Karpas-422 (cell line): ENCODE measurements around the gene LCA5. TPM values are rescaled to one million over a fixed set of nuclear protein-coding genes. Genes with fewer than 3 reads are reported as not detected.
"Not testable (repeated sequence)": the region's sequence is repeated elsewhere in the genome, so short reads cannot be mapped to it uniquely, and the experiment has no call there.

Experiments used
- DNase-seq: peaks from one replicate; pipeline ENCODE4 v3.0.0-alpha.2; 2015
- H2AFZ ChIP-seq: fragments of 200-600 bp; sonication (generic); 2 replicates; pipeline ENCODE4 v1.6.1; 2014; ENCODE audit warnings: antibody characterized with exemption, low read length, mixed read lengths
- H3K27ac ChIP-seq: fragments of 200-600 bp; sonication (generic); 2 replicates; pipeline ENCODE4 v1.5.1; 2014; ENCODE audit warnings: mild to moderate bottlenecking, low read length, moderate library complexity
- H3K27me3 ChIP-seq: fragments of 200-600 bp; sonication (generic); 2 replicates; pipeline ENCODE4 v1.6.1; 2014; ENCODE audit warnings: low read length, mixed read lengths
- H3K36me3 ChIP-seq: fragments of 200-600 bp; sonication (generic); 2 replicates; pipeline ENCODE4 v1.6.1; 2014; ENCODE audit warnings: low read length, mixed read lengths; ENCODE audit not compliant: insufficient read depth
- H3K4me1 ChIP-seq: fragments of 200-600 bp; sonication (generic); 2 replicates; pipeline ENCODE4 v1.6.1; 2014; ENCODE audit warnings: mild to moderate bottlenecking, low read length, mixed read lengths
- H3K4me2 ChIP-seq: fragments of 200-600 bp; sonication (generic); 2 replicates; pipeline ENCODE4 v1.6.1; 2014; ENCODE audit warnings: low read length, low read depth, mild to moderate bottlenecking; ENCODE audit not compliant: poor library complexity, severe bottlenecking
- H3K4me3 ChIP-seq: fragments of 200-600 bp; sonication (generic); 2 replicates; pipeline ENCODE4 v1.5.1; 2014; ENCODE audit warnings: mild to moderate bottlenecking, antibody characterized with exemption, low read length, mixed read lengths
- H3K79me2 ChIP-seq: fragments of 200-600 bp; sonication (generic); 2 replicates; pipeline ENCODE4 v1.6.1; 2014; ENCODE audit warnings: mild to moderate bottlenecking, low read length, mixed read lengths
- H3K9ac ChIP-seq: fragments of 200-600 bp; sonication (generic); 2 replicates; pipeline ENCODE4 v1.6.0; 2014; ENCODE audit warnings: low read length
- H3K9me2 ChIP-seq: fragments of 200-600 bp; sonication (generic), shearing (Covaris generic); replicated peaks from 2 replicates; pipeline ENCODE4 v1.6.0; 2014; ENCODE audit warnings: mild to moderate bottlenecking, low read length, moderate library complexity; ENCODE audit not compliant: insufficient read depth
- H3K9me3 ChIP-seq: fragments of 300-700, 200-600 bp; sonication (generic); 2 replicates; pipeline ENCODE4 v1.6.1; 2014; ENCODE audit warnings: low read length, mixed read lengths
- H4K20me1 ChIP-seq: fragments of 200-600 bp; sonication (generic); 2 replicates; pipeline ENCODE4 v1.6.1; 2014; ENCODE audit warnings: mild to moderate bottlenecking, antibody characterized with exemption, low read length, low read depth; ENCODE audit not compliant: insufficient read depth
- total RNA-seq: library from RNA; depleted of rRNA; stranded (reverse); fragments of >200 nt; shearing (Covaris generic); gene quantifications from 2 replicates; pipeline ENCODE4 v1.2.3, GENCODE V29; 2014; ENCODE audit warnings: low replicate concordance

LCA5 gene
- total RNA-seq, 1 experiment from 2014 or later: not detected

- Histone ChIP-seq H2AFZ (no peak overlapping the region), H3K27ac (no peak overlapping the region), H3K79me2 (no peaks in the 10 kb centered on the region), H3K4me3 (no peak overlapping the region), H3K27me3 (no peaks in the 10 kb centered on the region), H3K9me2 (no peaks in the 10 kb centered on the region), H3K9ac (no peak overlapping the region), H3K36me3 (no peaks in the 10 kb centered on the region), H3K4me1 (no peaks in the 10 kb centered on the region; the same call in 1 of the 2 replicates), H3K4me2 (no peak overlapping the region), H3K9me3 (no peaks in the 10 kb centered on the region), H4K20me1 (no peaks in the 10 kb centered on the region)
- DNase-seq: peak; percentile 50
These were observed 7.8 kb upstream of the LCA5 start for GRCh38 chr6:79544939-79545450.

- H3K9ac ChIP-seq: no peak overlapping the region
- H3K36me3 ChIP-seq: no peaks in the 10 kb centered on the region
- no peaks in the 10 kb centered on the region for H3K79me2 ChIP-seq
- no peak overlapping the region for H2AFZ ChIP-seq
- no peak overlapping the region for H3K4me3 ChIP-seq
- no peak for DNase-seq
- H3K9me3 ChIP-seq: no peaks in the 10 kb centered on the region
- no peaks in the 10 kb centered on the region for H3K9me2 ChIP-seq
- no peaks in the 10 kb centered on the region; the same call in 1 of the 2 replicates for H3K4me1 ChIP-seq
- H3K27ac ChIP-seq: no peak overlapping the region
- no peaks in the 10 kb centered on the region for H4K20me1 ChIP-seq
- H3K27me3 ChIP-seq: no peaks in the 10 kb centered on the region
- H3K4me2 ChIP-seq: no peak overlapping the region
These were observed 7.2 kb upstream of the LCA5 start for GRCh38 chr6:79544299-79544927.

DNA sequence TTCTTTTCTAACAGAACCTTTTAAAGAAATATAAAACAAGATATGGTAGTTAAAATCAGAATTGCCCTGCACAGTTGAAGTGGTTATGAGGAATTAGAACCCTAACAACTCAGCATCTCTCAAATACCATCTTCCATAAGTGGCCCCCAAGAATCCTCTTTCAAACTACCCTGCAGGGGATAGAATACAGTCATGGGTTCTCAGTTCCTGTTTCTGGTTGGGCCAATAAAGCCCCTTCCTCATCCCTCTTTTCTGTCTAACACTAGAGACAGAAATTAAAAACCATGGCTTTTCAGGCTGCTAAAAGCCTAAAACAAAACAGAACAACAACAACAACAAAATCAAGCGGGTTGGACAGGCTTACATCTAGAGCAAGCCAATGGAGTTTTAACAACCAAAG lies 6.7 kb upstream of the LCA5 start:
- Histone ChIP-seq H3K4me3 (no peak overlapping the region), H3K9ac (no peak overlapping the region), H3K4me1 (no peaks in the 10 kb centered on the region; the same call in 1 of the 2 replicates), H2AFZ (no peak overlapping the region), H3K9me2 (no peaks in the 10 kb centered on the region), H3K27me3 (no peaks in the 10 kb centered on the region), H3K36me3 (no peaks in the 10 kb centered on the region), H4K20me1 (no peaks in the 10 kb centered on the region), H3K79me2 (no peaks in the 10 kb centered on the region), H3K4me2 (no peak overlapping the region), H3K9me3 (no peaks in the 10 kb centered on the region), H3K27ac (no peak overlapping the region)
- no peak for DNase-seq

GRCh38 chr6:79543411-79543810 lies 6.2 kb upstream of the LCA5 start:
- H3K4me2 ChIP-seq: no peak overlapping the region
- H3K36me3 ChIP-seq: no peaks in the 10 kb centered on the region

GRCh38 chr6:79538106-79538971 lies 1.1 kb upstream of the LCA5 start:
- no peaks in the 10 kb centered on the region for H3K9me3 ChIP-seq
- H3K4me2 ChIP-seq: no peak overlapping the region
- H3K27me3 ChIP-seq: no peaks in the 10 kb centered on the region
- H3K4me1 ChIP-seq: no peaks in the 10 kb centered on the region
- no peaks in the 10 kb centered on the region for H3K9me2 ChIP-seq
- no peak for DNase-seq
- H3K27ac ChIP-seq: no peak overlapping the region
- no peak overlapping the region for H3K9ac ChIP-seq
- H3K79me2 ChIP-seq: no peaks in the 10 kb centered on the region
- no peak overlapping the region for H2AFZ ChIP-seq
- no peaks in the 10 kb centered on the region for H4K20me1 ChIP-seq
- no peak overlapping the region for H3K4me3 ChIP-seq
- no peaks in the 10 kb centered on the region for H3K36me3 ChIP-seq

More at GRCh38 chr6:79543411-79543810, 6.2 kb upstream of the LCA5 start:
- no peak overlapping the region for H3K4me3 ChIP-seq
- no peaks in the 10 kb centered on the region for H3K79me2 ChIP-seq
- H3K27me3 ChIP-seq: no peaks in the 10 kb centered on the region
- no peak for DNase-seq
- no peak overlapping the region for H3K9ac ChIP-seq
- no peaks in the 10 kb centered on the region for H3K9me3 ChIP-seq
- no peak overlapping the region for H3K27ac ChIP-seq
- no peak overlapping the region for H2AFZ ChIP-seq
- no peaks in the 10 kb centered on the region for H3K9me2 ChIP-seq
- no peaks in the 10 kb centered on the region; the same call in 1 of the 2 replicates for H3K4me1 ChIP-seq
- no peaks in the 10 kb centered on the region for H4K20me1 ChIP-seq

DNA sequence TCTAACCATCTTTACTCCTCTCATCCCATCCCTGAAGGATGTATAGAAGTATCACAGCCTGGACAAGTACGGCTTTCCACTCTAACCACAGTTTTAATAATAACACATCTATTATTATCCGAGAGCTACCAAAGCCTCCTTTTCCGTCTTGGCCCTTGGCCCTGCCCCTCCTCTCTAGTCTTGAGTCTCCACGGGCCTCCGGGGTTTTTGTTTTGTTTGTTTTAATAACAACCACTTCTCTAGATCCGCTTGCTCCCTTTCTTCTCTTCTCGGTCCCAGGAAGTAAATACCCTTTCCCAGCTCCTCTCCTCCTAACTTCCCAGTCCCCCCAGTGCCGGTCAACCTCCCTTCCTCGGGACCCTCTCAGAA lies 661 bp downstream of the LCA5 start:
- no peaks in the 10 kb centered on the region for H4K20me1 ChIP-seq
- no peaks in the 10 kb centered on the region for H3K9me3 ChIP-seq
- no peak overlapping the region for H3K4me2 ChIP-seq
- no peaks in the 10 kb centered on the region for H3K4me1 ChIP-seq
- no peak overlapping the region for H3K9ac ChIP-seq
- no peak overlapping the region for H2AFZ ChIP-seq
- no peaks in the 10 kb centered on the region for H3K27me3 ChIP-seq
- H3K27ac ChIP-seq: no peak overlapping the region
- no peak overlapping the region for H3K4me3 ChIP-seq
- H3K9me2 ChIP-seq: no peaks in the 10 kb centered on the region
- no peaks in the 10 kb centered on the region for H3K79me2 ChIP-seq
- no peak for DNase-seq
- H3K36me3 ChIP-seq: no peaks in the 10 kb centered on the region

GRCh38 chr6:79529567-79529966 lies 7.7 kb downstream of the LCA5 start:
- H3K4me1 ChIP-seq, H2AFZ ChIP-seq, H4K20me1 ChIP-seq, H3K4me3 ChIP-seq, DNase-seq, H3K79me2 ChIP-seq, H3K4me2 ChIP-seq, H3K9me3 ChIP-seq, H3K27me3 ChIP-seq, H3K9ac ChIP-seq, H3K27ac ChIP-seq, H3K36me3 ChIP-seq, H3K9me2 ChIP-seq: not testable (repeated sequence)

DNA sequence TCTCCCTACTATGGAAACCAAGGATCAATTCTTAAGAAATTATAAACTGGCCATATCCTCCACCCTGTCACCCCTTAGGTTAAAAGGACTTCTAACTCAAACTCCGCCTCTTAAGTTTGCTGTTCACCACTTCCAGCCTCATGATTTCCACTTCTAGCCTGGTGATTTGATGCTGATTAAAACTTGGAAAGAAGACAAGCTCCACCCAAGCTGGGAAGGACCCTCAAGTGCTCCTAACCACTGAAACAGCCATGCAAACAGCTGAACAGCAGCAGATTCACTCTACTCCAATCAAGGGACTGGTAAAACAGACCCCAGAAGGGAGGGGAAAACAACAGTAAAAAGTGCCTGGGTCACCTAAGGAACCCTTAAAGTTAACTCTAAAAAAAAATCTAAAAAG lies 10.3 kb downstream of the LCA5 start:
- Histone ChIP-seq H3K27ac (no peak overlapping the region), H3K9me2 (no peaks in the 10 kb centered on the region), H3K79me2 (no peaks in the 10 kb centered on the region), H3K4me2 (no peak overlapping the region), H3K4me1 (no peaks in the 10 kb centered on the region), H3K27me3 (no peaks in the 10 kb centered on the region), H3K9me3 (no peaks in the 10 kb centered on the region), H4K20me1 (no peaks in the 10 kb centered on the region), H2AFZ (no peak overlapping the region), H3K4me3 (no peak overlapping the region), H3K36me3 (no peaks in the 10 kb centered on the region), H3K9ac (no peak overlapping the region)
- no peak for DNase-seq
